Measurements from ENCODE around the gene SYT12. TPM values are rescaled to one million over a fixed set of nuclear protein-coding genes. Genes with fewer than 3 reads are reported as not detected.

SYT12 gene
- polyA plus RNA-seq, 1 donor: 0.13 TPM

DNA sequence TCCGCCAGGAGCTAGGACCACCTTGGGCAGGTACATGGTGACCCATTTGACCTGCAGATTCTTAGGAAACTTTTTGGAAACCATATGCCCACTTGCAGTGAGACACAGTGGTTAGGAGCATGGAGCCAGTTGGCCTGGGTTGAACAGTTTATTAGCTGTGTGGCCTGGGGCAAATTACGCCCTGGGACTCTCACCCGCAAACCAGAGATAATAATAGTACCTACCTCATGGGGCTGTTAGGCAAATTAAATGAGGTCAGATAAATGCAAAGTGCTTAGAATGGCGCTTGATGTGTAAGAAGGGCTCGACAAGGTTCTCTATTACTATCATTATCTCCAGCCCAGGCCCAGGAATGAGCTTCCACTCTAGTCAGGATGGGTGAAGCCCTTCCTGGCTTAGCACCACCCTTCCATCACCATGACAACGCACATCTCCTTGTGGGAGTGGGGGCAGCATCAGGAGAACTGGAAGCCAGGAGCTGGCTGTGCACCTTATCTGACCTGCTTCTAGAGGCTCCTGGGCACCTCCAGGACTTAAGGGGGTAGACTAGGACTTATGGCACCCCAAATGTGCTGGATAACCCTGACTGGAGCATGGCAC lies 5.1 kb downstream of the SYT12 start:
- no peak for DNase-seq

DNA sequence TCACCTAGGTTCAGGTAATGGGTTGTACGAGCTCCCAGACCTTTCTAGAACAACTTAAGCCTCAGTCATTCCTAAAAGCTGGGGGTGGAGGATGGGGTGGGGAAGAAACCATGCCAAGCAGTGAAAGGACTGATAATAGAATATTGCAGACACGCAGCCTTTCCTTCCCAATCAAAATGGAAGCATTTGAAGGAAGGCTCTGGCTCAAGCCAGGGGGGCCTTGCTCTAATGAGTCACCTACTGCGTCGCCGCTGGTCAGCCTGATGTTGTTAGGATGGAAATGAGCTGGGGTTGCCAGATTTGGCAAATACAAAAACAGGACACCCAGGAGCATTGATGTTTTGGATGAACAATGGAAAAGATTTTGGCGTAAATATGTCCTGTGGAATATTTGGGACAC lies 6.2 kb downstream of the SYT12 start:
- no peak for DNase-seq

DNA sequence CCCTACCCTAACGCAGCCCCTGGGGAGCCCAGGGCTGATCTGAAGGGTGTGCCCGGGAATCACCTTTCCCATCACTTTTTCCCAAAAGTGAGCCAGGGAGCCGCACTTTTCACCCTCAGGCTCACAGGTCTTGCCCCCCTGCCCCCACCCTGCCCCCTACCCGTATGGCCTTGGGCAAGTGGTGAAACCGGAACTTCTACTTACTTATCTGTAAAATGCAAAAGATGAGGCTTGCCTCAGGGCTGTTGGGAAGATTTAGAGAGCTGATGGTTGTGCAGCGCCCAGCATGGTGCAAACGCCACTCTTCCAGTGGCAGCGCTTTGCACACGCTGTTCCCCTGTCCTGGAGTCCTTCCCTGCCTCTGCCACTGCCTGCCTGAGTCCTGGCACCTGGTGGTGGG lies 8.0 kb downstream of the SYT12 start:
- no peak for DNase-seq

- no peak for DNase-seq
Observed at GRCh38 chr11:67031791-67032561, 9.0 kb downstream of the SYT12 start.

GRCh38 chr11:67032830-67033551 lies 10.1 kb downstream of the SYT12 start:
- DNase-seq: no peak

DNA sequence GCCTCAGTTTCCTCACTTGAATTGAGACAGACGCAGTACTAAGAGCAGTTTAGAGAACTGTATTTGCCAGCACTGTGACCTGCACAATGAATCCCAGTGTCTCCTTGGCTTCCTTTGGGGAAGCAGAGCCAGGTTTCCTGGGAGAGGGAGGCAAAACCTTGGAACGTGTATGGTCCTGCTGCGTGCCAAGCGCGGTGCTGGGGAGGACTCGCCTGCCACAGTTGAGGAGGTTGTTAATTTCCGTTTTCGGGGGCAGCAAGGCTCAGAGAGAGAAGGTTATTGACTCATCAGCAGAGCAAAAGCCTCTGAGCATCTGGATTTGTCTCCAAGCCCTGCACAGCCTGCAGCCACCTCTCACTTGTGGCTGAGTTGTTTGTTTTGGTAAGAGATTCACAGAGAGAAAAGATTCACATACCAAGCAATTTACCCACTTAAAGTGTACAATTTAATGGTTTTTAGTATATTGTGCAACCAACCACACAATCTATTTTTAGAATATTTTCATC lies 10.8 kb downstream of the SYT12 start:
- no peak for DNase-seq

- DNase-seq: no peak
Observed at GRCh38 chr11:67034350-67034749, 11.4 kb downstream of the SYT12 start.

DNA sequence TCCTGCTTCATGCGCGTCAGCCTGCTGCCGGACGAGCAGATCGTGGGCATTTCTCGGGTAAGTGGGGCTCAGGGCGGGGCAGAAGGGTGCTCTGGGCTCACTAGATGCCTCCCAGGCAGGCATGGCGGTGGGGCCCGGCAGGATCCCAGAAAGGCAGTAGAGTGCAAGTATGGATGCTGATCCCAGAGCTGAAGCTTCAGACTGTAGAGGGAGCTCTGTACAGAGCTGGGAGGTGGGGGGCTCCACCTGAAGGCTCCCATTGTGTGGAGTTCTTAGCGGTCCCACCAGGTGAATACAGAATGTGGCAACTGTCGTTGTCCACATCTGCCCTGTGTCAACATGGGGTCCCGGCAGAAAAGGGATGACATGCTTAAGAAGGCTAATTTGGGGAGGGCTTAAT lies 17.2 kb downstream of the SYT12 start:
- DNase-seq: no peak

DNA sequence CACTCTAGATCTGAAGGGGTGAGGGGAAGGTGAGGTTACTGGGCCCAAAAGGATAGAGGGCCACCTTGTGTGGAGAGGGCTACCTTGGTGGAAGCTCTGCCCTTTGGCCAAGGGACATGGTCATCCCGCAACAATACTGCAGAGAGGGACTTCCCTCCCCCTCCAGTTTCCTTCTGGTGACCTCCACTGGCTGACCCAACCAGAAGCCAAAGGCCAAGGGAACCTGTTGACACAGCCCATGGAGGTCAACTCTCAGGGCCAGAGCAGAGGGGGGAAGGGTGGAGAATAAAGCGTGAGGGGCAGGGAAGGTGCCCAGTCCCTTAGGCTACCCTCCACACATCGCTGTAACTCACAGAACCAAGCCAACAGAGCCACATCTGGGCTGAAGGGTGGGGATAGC lies 18.7 kb downstream of the SYT12 start:
- DNase-seq: no peak

DNA sequence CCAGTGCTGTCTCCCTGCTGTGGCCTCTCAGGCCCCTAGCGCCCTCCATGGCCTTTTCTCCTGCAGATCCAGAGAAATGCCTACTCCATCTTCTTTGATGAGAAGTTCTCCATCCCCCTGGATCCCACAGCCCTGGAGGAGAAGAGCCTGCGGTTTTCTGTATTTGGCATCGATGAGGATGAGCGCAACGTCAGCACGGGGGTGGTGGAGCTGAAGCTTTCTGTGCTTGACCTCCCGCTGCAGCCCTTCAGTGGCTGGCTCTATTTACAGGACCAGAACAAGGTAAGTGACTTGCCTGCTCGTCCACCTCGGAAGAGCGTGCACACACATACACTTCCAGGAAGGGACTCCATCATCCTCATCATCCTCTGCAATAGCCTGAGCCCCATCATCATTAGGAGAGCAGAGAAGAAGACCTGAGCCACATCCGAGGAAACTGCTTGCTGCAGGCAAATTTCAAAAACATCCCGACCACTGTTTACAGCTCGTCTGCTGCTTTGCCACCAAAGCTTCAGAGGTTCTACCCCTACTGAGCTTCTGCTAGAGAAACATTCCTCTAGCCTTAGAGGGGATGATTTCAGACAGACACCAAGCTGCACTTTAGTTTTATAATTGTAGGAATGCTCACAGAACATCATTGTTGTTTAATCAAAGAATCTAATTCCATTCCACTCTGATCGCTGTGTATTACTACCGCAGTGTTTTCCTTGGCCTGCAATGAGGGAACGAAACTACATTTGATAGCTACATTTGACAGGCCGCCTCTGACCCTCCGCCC lies 20.8 kb downstream of the SYT12 start:
- DNase-seq: no peak

- DNase-seq: no peak
Observed at GRCh38 chr11:67044496-67044895, 21.6 kb downstream of the SYT12 start.

DNA sequence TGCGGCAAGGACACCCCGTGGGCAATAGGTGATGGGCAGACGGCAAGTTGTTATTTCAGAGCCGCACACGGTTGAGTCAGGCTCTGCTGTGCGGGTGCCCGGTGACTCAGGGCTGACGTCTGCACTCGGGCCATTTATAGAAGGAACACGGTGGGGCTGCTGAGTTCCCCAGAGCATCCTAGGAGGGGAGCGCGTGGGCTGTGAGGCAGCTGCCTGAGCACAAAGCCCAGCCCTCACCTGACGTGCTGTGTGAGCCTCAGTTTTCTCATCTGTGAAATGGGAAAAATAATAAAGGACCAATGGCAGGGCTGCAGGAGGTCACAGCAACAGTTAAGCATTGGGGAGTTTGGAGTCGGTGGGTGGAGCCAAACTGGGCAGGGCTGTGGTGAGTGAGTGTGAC lies 22.4 kb downstream of the SYT12 start:
- DNase-seq: no peak

DNA sequence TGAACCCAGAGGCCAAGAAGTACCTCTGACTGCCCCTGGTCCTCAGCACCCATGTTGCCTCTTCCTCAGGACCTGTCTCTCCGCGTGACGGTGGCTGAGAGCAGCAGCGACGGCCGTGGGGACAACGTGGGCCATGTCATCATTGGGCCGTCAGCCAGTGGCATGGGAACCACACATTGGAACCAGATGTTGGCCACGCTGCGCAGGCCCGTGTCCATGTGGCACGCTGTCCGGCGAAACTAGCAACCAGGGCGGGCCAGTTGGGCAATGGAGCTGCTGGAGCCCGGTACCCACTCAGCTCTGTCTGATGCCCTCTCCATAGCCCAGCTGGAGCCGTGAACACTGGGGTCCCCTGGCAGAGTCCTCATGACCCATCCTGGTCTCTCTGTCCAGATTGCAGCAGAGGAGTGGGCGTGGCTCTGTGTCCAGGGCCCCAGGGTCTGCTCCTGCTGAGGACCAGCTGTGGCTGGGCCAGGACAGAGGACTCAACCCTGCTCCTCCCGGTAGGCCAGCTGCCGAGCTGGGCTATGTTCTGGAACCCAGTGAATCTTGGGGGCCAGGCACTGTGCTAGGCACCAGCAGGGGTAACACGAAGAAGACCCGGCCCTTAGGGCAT lies 25.7 kb downstream of the SYT12 start:
- no peak for DNase-seq

DNA sequence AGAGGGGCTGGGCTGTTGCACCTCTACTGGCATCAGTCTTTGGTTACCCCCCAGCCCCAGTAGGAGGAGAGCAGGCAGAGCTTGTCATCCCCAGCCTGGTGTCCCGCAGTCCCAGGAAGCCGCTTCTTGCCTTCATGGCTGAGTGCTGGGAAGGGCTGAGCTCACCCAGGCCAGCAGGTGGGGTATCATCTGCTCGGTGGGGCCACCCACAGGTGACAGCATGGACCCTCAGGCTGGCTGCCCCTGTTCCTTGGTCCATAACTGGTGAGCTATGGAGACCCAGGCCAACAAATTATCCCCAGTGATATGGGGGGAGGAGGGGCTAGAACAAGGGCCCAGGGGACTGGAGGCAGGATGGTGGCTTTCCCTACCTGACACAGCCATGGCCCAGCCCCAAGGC lies 27.2 kb downstream of the SYT12 start:
- no peak for DNase-seq

DNA sequence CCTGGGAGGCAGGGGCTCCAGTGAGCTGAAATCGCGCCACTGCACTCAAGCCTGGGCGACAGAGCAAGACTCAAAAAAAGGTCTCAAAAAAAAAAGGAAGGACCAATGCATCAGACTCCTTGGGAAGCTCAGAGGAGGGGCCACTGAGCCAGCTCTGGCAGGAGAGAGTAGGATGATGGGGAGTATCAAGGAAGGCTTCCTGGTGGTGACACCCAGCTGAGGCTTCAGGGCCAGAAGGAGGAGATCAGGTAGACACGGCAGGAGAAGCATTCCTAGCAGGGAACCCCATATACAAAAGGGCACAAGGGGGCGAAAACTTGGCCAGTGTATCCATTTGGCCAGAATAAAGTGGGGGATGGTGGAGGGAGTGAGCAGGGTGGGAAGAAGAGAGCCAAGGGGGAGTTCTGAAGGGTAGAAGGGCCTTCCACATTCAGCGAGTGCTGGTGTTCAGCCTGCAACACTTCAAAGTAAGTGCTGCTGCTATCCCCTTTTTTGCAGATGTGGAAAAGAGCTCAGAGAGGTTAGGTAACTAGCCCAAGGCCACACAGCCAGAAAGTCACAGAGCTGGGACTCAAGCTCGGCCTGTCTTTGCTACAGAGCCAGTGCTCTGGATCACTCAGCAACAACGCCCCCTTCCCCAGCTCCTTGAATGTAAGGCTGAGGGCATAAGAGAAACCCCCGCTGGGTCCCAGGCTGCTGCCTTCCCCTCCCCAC lies 28.4 kb downstream of the SYT12 start:
- DNase-seq: no peak

- DNase-seq: no peak
Observed at GRCh38 chr11:67051945-67052488, 29.1 kb downstream of the SYT12 start.

GRCh38 chr11:67052891-67053290 lies 30.0 kb downstream of the SYT12 start:
- DNase-seq: no peak

DNA sequence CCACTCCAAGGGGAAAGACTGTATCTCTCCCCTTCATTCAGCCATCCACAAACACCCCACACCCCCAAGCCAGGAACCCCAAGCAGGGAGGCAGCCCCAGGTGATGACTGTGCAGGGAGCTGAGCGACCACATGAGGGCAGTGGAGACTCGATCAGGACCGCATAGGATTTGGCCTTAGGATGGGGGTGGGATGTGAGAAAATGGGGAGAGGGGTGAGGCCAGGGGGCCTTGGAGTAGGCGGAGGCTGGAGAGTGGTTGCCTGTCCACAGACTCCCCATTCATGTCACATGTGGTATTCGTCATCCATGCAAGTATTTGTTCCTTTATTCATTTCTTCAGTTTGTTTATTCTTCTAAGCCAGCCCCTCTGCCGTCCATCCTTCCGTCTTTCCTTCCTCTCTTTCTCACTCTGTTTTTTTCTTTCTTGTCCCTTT lies 31.0 kb downstream of the SYT12 start:
- DNase-seq: no peak

DNA sequence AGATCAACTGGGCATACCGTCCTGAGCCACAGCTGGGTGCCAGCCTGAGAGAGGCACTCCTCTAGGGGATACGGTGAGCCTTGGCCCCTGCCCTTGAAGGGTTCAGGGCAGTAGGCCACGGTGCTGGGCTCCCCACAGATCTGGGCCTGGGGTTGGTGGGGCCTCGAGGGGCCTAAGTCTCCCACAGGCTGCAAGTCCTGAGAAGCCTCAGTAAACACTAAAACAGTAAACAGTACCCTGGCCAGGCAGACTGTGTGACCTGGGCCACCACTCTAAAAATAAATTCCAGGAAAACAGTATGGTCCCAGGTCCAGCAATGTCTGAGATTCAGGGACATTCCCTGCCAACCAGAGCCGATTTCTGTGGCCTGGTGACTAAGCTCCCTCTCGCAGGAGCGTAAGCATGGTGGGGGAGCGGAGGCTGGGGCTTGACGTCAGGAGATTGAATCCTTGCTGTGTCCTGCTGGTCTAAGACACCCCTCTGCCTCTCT lies 31.5 kb downstream of the SYT12 start:
- DNase-seq: no peak

- no peak for DNase-seq
Observed at GRCh38 chr11:67054836-67055523, 32.0 kb downstream of the SYT12 start.
